GM12878 (cell line): Measurements from ENCODE around the gene JTB. TPM values are rescaled to one million over a fixed set of nuclear protein-coding genes. Genes with fewer than 3 reads are reported as not detected.

Source experiments
- CHD4 ChIP-seq: fragments of 200-600 bp; sonication (generic); IDR thresholded peaks from 2 replicates; pipeline ENCODE4 v1.6.1; 2016; ENCODE audit warnings: mild to moderate bottlenecking
- ETV6 ChIP-seq, 2 experiments: fragments of 450-650 bp in 1 of 2; IDR thresholded peaks in 1 of 2; conservative IDR thresholded peaks in 1 of 2; 2 replicates each; pipeline ENCODE4 v1.6.1; 2014; ENCODE audit warnings: antibody characterized with exemption in 1 of 2, borderline replicate concordance in 1 of 2, low read depth in 1 of 2, mild to moderate bottlenecking in 1 of 2, moderate library complexity in 1 of 2
- GABPA ChIP-seq: IDR thresholded peaks from 2 replicates; pipeline ENCODE4 v1.6.1; 2014; ENCODE audit warnings: antibody characterized with exemption, low read depth, mild to moderate bottlenecking, inconsistent platforms
- HDAC6 ChIP-seq: fragments of 200-600 bp; sonication (generic); IDR thresholded peaks from one replicate; pipeline ENCODE4 v1.8.0; 2017; ENCODE audit warnings: antibody characterized with exemption; ENCODE audit not compliant: unreplicated experiment
- HDGF ChIP-seq: fragments of 450-650 bp; IDR thresholded peaks from 2 replicates; pipeline ENCODE4 v1.6.1; 2016; ENCODE audit warnings: antibody characterized with exemption
- NRF1 ChIP-seq: conservative IDR thresholded peaks from 2 replicates; pipeline ENCODE4 v1.6.1; 2011; ENCODE audit warnings: mild to moderate bottlenecking, low read depth, low read length, improper control_type of control experiment
- PAX8 ChIP-seq: fragments of 450-650 bp; IDR thresholded peaks from 2 replicates; pipeline ENCODE4 v1.6.1; 2017; ENCODE audit warnings: mild to moderate bottlenecking, moderate library complexity
- POLR2AphosphoS5 ChIP-seq: IDR thresholded peaks from 2 replicates; pipeline ENCODE4 v1.6.1; 2011; ENCODE audit warnings: mild to moderate bottlenecking, low read length, inconsistent platforms
- RB1 ChIP-seq: fragments of 450-650 bp; formaldehyde crosslinking; IDR thresholded peaks from 2 replicates; pipeline ENCODE4 v1.6.1; 2017; ENCODE audit warnings: mild to moderate bottlenecking, borderline replicate concordance
- RFX5 ChIP-seq: IDR thresholded peaks from 2 replicates; pipeline ENCODE4 v1.6.1; 2011; ENCODE audit warnings: low read depth, low read length, improper control_type of control experiment
- SMARCA5 ChIP-seq: fragments of 450-650 bp; IDR thresholded peaks from 2 replicates; pipeline ENCODE4 v1.6.1; 2017; ENCODE audit warnings: mild to moderate bottlenecking
- TBL1XR1 ChIP-seq: IDR thresholded peaks from 2 replicates; pipeline ENCODE4 v1.6.1; 2012; ENCODE audit warnings: low read depth, low read length, improper control_type of control experiment
- polyA plus RNA-seq, 11 experiments: library from polyadenylated mRNA; depleted of rRNA in 4 of 11; unstranded in 6 of 11; stranded (reverse) in 5 of 11; fragments of >200 nt; fragmentation: Nextera tagmentation in 4 of 11; fragmentation: Illumina TruSeq in 1 of 11; extraction: Ambion mirVana in 4 of 11; extraction: Trizol in 1 of 11; gene quantifications; 1 replicate in 1 of 11; 2 replicates in 10 of 11; pipeline versions ENCODE4 v1.2.1 to v1.2.3, GENCODE V29; 2011 to 2016; ENCODE audit warnings: inconsistent platforms in 2 of 11, missing spikeins in 2 of 11, low read depth in 1 of 11
- total RNA-seq, 4 experiments: library from RNA; depleted of rRNA in 3 of 4; stranded (reverse); fragments of >200 nt in 3 of 4; fragmentation: Illumina TruSeq in 1 of 4; extraction: Trizol in 1 of 4; gene quantifications; 2 replicates each; pipeline versions ENCODE4 v1.2.1 to v1.2.3, GENCODE V29; 2013 to 2021
- TF ChIP-seq, protein P1 (sequence below): fragments of 450-650 bp; IDR thresholded peaks from 2 replicates; pipeline ENCODE4 v1.6.1; 2017; ENCODE audit warnings: mild to moderate bottlenecking, moderate library complexity
- TF ChIP-seq, protein P2 (sequence below): fragments of 450-650 bp; IDR thresholded peaks from 2 replicates; pipeline ENCODE4 v1.6.1; 2017; ENCODE audit warnings: low read depth, mild to moderate bottlenecking, moderate library complexity
- TF ChIP-seq, protein P3 (sequence below): fragments of 450-650 bp; IDR thresholded peaks from 2 replicates; pipeline ENCODE4 v1.6.1; 2017; ENCODE audit warnings: mild to moderate bottlenecking, moderate library complexity
- TF ChIP-seq, protein P4 (sequence below): fragments of 150-350 bp; IDR thresholded peaks from 2 replicates; pipeline ENCODE4 v1.6.1; 2016; ENCODE audit warnings: low read depth, low read length

JTB gene
- total and polyA plus RNA-seq, 10 of the 15 experiments (the other 5 are each of a cell fraction or from before 2014, with no cell fraction given): 25.0 to 298 (median 155) TPM

DNA sequence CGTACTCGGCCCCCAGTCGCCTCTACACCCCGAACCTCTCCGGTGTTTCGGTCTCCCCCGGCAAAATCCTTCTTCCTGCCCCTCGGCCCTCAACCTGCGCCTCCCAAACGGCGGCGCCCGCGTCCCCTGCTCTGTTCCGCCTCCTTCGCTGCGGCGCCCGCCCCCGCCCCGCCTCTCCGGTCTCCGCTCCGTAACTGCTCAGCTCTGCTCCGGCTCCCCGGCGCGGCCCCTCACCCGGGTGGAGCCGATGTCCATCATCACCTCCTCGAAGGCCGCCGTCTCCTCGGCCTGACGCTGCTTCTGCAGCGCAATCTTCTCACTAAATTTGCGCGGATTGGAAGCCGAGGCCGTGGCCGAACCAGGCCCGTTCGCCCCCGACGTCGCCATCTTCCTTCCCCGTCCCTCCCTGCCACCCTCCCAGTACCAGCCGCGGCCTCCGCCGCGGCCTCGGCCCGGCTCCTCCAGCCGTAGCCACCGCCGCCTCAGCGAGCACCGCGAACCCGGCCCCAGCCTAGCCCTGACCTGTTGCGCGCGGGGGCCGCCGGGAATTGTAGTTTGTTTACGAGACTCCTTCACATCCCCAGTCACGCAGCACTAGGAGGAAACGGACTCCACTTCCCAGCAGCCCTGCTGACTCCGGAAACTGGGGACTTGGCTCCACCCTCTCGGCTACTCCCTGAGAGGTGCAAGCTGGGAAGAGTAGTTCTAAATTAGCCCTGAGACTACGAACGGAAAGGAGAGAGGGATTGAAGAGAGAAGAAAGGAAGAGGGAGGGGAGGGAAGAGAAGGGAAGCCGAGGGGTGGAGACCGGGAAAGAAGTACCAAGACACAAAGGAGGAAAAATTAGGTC, 19.1 kb downstream of the JTB start, which contains the start of gene CRTC2 (continued):
- TF ChIP-seq ETV6 (conservative IDR thresholded peaks at IDR 0.05 in 1 of 2, IDR thresholded peaks at IDR 0.05 in 1 of 2; ENCODE audit: borderline replicate concordance in 1 of 2, low read depth in 1 of 2): no peak; a peak in 1 of 4 replicates
- TF ChIP-seq TBL1XR1: peak; percentile 78; the same call in 1 of the 2 replicates
- TF ChIP-seq POLR2AphosphoS5: peak; percentile 82
- TF ChIP-seq HDGF: peak; percentile 61; the same call in 1 of the 2 replicates
- no peak for TF ChIP-seq HDAC6
- TF ChIP-seq RFX5: no peak
- no peak; the same call in 1 of the 2 replicates for TF ChIP-seq NRF1
- TF ChIP-seq PAX8: no peak
- TF ChIP-seq RB1: no peak
- TF ChIP-seq GABPA: no peak
- TF ChIP-seq, protein P1, sequence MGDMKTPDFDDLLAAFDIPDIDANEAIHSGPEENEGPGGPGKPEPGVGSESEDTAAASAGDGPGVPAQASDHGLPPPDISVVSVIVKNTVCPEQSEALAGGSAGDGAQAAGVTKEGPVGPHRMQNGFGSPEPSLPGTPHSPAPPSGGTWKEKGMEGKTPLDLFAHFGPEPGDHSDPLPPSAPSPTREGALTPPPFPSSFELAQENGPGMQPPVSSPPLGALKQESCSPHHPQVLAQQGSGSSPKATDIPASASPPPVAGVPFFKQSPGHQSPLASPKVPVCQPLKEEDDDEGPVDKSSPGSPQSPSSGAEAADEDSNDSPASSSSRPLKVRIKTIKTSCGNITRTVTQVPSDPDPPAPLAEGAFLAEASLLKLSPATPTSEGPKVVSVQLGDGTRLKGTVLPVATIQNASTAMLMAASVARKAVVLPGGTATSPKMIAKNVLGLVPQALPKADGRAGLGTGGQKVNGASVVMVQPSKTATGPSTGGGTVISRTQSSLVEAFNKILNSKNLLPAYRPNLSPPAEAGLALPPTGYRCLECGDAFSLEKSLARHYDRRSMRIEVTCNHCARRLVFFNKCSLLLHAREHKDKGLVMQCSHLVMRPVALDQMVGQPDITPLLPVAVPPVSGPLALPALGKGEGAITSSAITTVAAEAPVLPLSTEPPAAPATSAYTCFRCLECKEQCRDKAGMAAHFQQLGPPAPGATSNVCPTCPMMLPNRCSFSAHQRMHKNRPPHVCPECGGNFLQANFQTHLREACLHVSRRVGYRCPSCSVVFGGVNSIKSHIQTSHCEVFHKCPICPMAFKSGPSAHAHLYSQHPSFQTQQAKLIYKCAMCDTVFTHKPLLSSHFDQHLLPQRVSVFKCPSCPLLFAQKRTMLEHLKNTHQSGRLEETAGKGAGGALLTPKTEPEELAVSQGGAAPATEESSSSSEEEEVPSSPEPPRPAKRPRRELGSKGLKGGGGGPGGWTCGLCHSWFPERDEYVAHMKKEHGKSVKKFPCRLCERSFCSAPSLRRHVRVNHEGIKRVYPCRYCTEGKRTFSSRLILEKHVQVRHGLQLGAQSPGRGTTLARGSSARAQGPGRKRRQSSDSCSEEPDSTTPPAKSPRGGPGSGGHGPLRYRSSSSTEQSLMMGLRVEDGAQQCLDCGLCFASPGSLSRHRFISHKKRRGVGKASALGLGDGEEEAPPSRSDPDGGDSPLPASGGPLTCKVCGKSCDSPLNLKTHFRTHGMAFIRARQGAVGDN: no peak
- TF ChIP-seq, protein P2, sequence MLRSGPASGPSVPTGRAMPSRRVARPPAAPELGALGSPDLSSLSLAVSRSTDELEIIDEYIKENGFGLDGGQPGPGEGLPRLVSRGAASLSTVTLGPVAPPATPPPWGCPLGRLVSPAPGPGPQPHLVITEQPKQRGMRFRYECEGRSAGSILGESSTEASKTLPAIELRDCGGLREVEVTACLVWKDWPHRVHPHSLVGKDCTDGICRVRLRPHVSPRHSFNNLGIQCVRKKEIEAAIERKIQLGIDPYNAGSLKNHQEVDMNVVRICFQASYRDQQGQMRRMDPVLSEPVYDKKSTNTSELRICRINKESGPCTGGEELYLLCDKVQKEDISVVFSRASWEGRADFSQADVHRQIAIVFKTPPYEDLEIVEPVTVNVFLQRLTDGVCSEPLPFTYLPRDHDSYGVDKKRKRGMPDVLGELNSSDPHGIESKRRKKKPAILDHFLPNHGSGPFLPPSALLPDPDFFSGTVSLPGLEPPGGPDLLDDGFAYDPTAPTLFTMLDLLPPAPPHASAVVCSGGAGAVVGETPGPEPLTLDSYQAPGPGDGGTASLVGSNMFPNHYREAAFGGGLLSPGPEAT: no peak; the same call in 1 of the 2 replicates
- peak; percentile 58; the same call in 1 of the 2 replicates for TF ChIP-seq SMARCA5
- TF ChIP-seq, protein P3, sequence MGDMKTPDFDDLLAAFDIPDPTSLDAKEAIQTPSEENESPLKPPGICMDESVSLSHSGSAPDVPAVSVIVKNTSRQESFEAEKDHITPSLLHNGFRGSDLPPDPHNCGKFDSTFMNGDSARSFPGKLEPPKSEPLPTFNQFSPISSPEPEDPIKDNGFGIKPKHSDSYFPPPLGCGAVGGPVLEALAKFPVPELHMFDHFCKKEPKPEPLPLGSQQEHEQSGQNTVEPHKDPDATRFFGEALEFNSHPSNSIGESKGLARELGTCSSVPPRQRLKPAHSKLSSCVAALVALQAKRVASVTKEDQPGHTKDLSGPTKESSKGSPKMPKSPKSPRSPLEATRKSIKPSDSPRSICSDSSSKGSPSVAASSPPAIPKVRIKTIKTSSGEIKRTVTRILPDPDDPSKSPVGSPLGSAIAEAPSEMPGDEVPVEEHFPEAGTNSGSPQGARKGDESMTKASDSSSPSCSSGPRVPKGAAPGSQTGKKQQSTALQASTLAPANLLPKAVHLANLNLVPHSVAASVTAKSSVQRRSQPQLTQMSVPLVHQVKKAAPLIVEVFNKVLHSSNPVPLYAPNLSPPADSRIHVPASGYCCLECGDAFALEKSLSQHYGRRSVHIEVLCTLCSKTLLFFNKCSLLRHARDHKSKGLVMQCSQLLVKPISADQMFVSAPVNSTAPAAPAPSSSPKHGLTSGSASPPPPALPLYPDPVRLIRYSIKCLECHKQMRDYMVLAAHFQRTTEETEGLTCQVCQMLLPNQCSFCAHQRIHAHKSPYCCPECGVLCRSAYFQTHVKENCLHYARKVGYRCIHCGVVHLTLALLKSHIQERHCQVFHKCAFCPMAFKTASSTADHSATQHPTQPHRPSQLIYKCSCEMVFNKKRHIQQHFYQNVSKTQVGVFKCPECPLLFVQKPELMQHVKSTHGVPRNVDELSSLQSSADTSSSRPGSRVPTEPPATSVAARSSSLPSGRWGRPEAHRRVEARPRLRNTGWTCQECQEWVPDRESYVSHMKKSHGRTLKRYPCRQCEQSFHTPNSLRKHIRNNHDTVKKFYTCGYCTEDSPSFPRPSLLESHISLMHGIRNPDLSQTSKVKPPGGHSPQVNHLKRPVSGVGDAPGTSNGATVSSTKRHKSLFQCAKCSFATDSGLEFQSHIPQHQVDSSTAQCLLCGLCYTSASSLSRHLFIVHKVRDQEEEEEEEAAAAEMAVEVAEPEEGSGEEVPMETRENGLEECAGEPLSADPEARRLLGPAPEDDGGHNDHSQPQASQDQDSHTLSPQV: no peak
- TF ChIP-seq, protein P4, sequence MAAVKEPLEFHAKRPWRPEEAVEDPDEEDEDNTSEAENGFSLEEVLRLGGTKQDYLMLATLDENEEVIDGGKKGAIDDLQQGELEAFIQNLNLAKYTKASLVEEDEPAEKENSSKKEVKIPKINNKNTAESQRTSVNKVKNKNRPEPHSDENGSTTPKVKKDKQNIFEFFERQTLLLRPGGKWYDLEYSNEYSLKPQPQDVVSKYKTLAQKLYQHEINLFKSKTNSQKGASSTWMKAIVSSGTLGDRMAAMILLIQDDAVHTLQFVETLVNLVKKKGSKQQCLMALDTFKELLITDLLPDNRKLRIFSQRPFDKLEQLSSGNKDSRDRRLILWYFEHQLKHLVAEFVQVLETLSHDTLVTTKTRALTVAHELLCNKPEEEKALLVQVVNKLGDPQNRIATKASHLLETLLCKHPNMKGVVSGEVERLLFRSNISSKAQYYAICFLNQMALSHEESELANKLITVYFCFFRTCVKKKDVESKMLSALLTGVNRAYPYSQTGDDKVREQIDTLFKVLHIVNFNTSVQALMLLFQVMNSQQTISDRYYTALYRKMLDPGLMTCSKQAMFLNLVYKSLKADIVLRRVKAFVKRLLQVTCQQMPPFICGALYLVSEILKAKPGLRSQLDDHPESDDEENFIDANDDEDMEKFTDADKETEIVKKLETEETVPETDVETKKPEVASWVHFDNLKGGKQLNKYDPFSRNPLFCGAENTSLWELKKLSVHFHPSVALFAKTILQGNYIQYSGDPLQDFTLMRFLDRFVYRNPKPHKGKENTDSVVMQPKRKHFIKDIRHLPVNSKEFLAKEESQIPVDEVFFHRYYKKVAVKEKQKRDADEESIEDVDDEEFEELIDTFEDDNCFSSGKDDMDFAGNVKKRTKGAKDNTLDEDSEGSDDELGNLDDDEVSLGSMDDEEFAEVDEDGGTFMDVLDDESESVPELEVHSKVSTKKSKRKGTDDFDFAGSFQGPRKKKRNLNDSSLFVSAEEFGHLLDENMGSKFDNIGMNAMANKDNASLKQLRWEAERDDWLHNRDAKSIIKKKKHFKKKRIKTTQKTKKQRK: no peak
- TF ChIP-seq CHD4: no peak
